Lower leg skin (tissue), 4 donors: ENCODE data around the gene SRSF8. TPM values are rescaled to one million over a fixed set of nuclear protein-coding genes. Genes with fewer than 3 reads are reported as not detected.
A peak's percentile ranks its signal among the peaks of the same experiment; 100 is the strongest.
"Not testable (repeated sequence)": the region's sequence is repeated elsewhere in the genome, so short reads cannot be mapped to it uniquely, and the experiment has no call there.

ENCODE experiments used
- DNase-seq, 2 donors: peaks; one replicate each; pipeline ENCODE4 v3.0.0-alpha.2; 2019; ENCODE audit warnings: low spot score in 2 of 2
- H3K4me3 ChIP-seq: fragments of 200-600 bp; sonication (generic); 2 replicates; pipeline ENCODE4 v1.5.1; 2017; ENCODE audit warnings: mild to moderate bottlenecking, low read depth; ENCODE audit not compliant: poor library complexity, severe bottlenecking
- POLR2A ChIP-seq, 2 donors: fragments of 450-650 bp; IDR thresholded peaks; one replicate each; pipeline ENCODE4 v1.6.1; 2016 to 2017; ENCODE audit warnings: antibody characterized with exemption in 2 of 2, mild to moderate bottlenecking in 1 of 2, moderate library complexity in 1 of 2
- WGBS, 2 donors: methylation state at CpG; one replicate each; pipeline ENCODE4 v1.1.5; 2018; 5-methylcytosine and 5-hydroxymethylcytosine counted together
- intact Hi-C: fragments of 100-400 bp; cut with DNase I; formaldehyde crosslinking; loops from one replicate; pipeline ENCODE4 v1.15.0; 2023; ENCODE audit warnings: low total_unique reads
- total RNA-seq, 4 donors: library from RNA; depleted of rRNA; stranded (reverse); fragments of >200 nt; gene quantifications; one replicate each; pipeline ENCODE4 v1.1.0, GENCODE V29; 2016
- TF ChIP-seq, protein P1 (sequence below), 3 donors: fragments of 450-650 bp; IDR thresholded peaks; one replicate each; pipeline ENCODE4 v1.5.1; 2016; ENCODE audit warnings: antibody characterized with exemption in 3 of 3, mild to moderate bottlenecking in 3 of 3, moderate library complexity in 2 of 3

The SRSF8 gene, protein sequence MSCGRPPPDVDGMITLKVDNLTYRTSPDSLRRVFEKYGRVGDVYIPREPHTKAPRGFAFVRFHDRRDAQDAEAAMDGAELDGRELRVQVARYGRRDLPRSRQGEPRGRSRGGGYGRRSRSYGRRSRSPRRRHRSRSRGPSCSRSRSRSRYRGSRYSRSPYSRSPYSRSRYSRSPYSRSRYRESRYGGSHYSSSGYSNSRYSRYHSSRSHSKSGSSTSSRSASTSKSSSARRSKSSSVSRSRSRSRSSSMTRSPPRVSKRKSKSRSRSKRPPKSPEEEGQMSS
- 10 to 100 TPM; 28.6 to 51.2 (median 41.3) TPM for total RNA-seq

- peak within 1 kb of the TSS; percentile 71 for H3K4me3 ChIP-seq
- DNase-seq: no peak
- TF ChIP-seq, protein P1, sequence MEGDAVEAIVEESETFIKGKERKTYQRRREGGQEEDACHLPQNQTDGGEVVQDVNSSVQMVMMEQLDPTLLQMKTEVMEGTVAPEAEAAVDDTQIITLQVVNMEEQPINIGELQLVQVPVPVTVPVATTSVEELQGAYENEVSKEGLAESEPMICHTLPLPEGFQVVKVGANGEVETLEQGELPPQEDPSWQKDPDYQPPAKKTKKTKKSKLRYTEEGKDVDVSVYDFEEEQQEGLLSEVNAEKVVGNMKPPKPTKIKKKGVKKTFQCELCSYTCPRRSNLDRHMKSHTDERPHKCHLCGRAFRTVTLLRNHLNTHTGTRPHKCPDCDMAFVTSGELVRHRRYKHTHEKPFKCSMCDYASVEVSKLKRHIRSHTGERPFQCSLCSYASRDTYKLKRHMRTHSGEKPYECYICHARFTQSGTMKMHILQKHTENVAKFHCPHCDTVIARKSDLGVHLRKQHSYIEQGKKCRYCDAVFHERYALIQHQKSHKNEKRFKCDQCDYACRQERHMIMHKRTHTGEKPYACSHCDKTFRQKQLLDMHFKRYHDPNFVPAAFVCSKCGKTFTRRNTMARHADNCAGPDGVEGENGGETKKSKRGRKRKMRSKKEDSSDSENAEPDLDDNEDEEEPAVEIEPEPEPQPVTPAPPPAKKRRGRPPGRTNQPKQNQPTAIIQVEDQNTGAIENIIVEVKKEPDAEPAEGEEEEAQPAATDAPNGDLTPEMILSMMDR (IDR thresholded peaks at IDR 0.05): no peak
- no peak for TF ChIP-seq POLR2A (IDR thresholded peaks at IDR 0.05)
- 0 to 1% methylated on average over 4 of the region's 4 CpGs for WGBS, 2 donors
- intact Hi-C loops: no loop called here
Measured at GRCh38 chr11:95066716-95067038, at the start of gene SRSF8. Gene SRSF8 (plus strand): TSS chr11:95066919. CDS start chr11:95067227, 308 bp downstream.

GRCh38 chr11:95021468-95021867, 45.3 kb upstream of the SRSF8 start:
- intact Hi-C loops, H3K4me3 ChIP-seq, DNase-seq: not testable (repeated sequence)
- 87 to 91% methylated on average over 5 of the region's 5 CpGs for WGBS, 2 donors

DNA sequence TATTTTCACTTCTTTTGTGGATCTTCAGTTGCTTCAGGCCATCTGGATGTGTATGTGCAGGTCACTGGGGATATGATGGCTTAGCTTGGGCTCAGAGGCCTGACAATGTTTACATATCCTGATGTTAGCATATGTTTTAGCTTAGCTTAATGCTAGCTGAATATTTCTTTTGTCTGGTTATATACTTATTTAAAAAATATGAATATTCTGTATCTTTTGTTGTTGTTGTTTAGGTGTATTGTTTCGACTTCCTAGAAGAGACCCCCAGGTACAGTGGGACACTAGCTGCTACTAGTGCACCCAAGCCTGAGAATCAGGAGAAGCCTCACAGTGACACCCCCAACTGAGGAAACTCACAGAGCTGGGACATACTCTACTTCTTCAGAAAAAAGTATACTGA, 41.8 kb upstream of the SRSF8 start, which contains the start of gene KDM4E:
KDM4E (plus strand) TSS at position 301 of the 400 bp plus-strand sequence. CDS start 300 bp downstream, outside the sequence.
- 96% methylated on average over 1 of the region's 1 CpG for WGBS, 2 donors
- DNase-seq: no peak
- TF ChIP-seq, protein P1 (IDR thresholded peaks at IDR 0.05): no peak
- TF ChIP-seq POLR2A (IDR thresholded peaks at IDR 0.05): no peak
- no peak within 1 kb of the TSS for H3K4me3 ChIP-seq
- intact Hi-C loops: no loop called here

DNA sequence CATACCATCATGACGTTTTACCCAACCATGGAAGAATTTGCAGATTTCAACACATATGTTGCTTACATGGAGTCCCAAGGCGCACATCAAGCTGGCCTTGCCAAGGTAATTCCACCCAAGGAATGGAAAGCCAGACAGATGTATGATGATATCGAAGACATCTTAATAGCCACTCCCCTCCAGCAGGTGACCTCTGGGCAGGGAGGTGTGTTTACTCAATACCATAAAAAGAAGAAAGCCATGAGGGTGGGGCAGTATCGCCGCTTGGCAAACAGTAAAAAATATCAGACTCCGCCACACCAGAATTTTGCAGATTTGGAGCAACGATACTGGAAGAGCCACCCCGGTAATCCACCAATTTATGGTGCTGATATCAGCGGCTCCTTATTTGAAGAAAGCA, 41.1 kb upstream of the SRSF8 start:
- intact Hi-C loops, H3K4me3 ChIP-seq, DNase-seq: not testable (repeated sequence)
- WGBS, 2 donors: 80 to 89% methylated on average over 8 of the region's 9 CpGs

DNA sequence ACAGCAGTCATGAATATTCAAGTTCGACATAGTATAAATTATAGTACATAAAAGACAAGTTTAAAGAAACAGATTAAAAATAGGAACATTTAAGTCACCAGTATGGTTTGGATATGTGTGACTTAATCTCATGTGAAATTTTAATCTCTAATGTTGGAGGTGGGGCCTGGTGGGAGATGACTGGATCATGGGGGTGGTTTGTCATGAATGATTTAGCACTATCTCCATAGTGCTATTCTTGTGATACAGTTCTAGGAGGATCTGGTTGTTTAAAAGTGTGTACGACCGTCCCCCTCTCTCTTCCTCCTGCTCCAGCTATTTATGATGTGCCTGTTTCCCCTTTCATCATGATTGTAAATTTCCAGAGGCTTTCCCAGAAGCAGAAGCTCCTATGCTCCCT, 38.4 kb upstream of the SRSF8 start:
- intact Hi-C loops: no loop called here

GRCh38 chr11:95033051-95033450, 33.7 kb upstream of the SRSF8 start:
- H3K4me3 ChIP-seq: no peak overlapping the region
- intact Hi-C loops: no loop called here
- no peak for DNase-seq
- WGBS, 2 donors: 59 to 76% methylated on average over 1 of the region's 1 CpG
- TF ChIP-seq POLR2A (IDR thresholded peaks at IDR 0.05): no peak
- TF ChIP-seq, protein P1 (IDR thresholded peaks at IDR 0.05): no peak

More for the DNA sequence above, 38.4 kb upstream of the SRSF8 start:
- WGBS, 2 donors: 78 to 81% methylated on average over 3 of the region's 3 CpGs
- DNase-seq: no peak
- TF ChIP-seq, protein P1 (IDR thresholded peaks at IDR 0.05): no peak
- TF ChIP-seq POLR2A (IDR thresholded peaks at IDR 0.05): no peak
- no peak overlapping the region for H3K4me3 ChIP-seq

- intact Hi-C loops: no loop called here
- no peak overlapping the region for H3K4me3 ChIP-seq
- WGBS, 2 donors: 47 to 55% methylated on average over 2 of the region's 2 CpGs
- TF ChIP-seq, protein P1 (IDR thresholded peaks at IDR 0.05): no peak
- TF ChIP-seq POLR2A (IDR thresholded peaks at IDR 0.05): no peak
- DNase-seq: no peak
Measured at GRCh38 chr11:95035316-95035715, 31.4 kb upstream of the SRSF8 start.

- WGBS, 2 donors: 13 to 36% methylated on average over 13 to 55 of the region's 71 CpGs
- H3K4me3 ChIP-seq, intact Hi-C loops, DNase-seq: not testable (repeated sequence)
Measured at GRCh38 chr11:95037356-95038035, 29.2 kb upstream of the SRSF8 start.
